Naive thymus-derived CD4-positive, alpha-beta T cell (primary cell): Measurements from ENCODE around the gene PRDM16. TPM values are rescaled to one million over a fixed set of nuclear protein-coding genes. Genes with fewer than 3 reads are reported as not detected.

Source experiments
- ATAC-seq: fragments of 150-1000 bp; cut with Tn5 transposase; 2 replicates; pipeline ENCODE4 v1.10.0; 2021; ENCODE audit warnings: mild to moderate bottlenecking, moderate library complexity
- CTCF ChIA-PET: fragments of 350-600 bp; sonication (Branson Sonifier 250); formaldehyde crosslinking; loops from one replicate; lab custom pipeline; 2021; ENCODE audit warnings: antibody characterized with exemption; lab: Charles Lee
- POLR2A ChIA-PET: fragments of 350-600 bp; sonication (Branson Sonifier 250); formaldehyde crosslinking; loops from one replicate; lab custom pipeline; 2021; ENCODE audit warnings: antibody characterized with exemption, inconsistent platforms; lab: Charles Lee
- DNase-seq, 9 donors: peaks; one replicate each; pipeline versions ENCODE4 v3.0.0 to v3.0.0-alpha.2; 2020 to 2022; ENCODE audit warnings: mixed read lengths in 1 of 9
- H3K27ac ChIP-seq: one replicate; pipeline ENCODE4 v1.7.0; 2013; ENCODE audit warnings: mild to moderate bottlenecking, low read depth, low read length, moderate library complexity
- H3K27me3 ChIP-seq, 2 donors: one replicate each; pipeline ENCODE4 v1.7.0; 2013; ENCODE audit warnings: low read length in 2 of 2, mild to moderate bottlenecking in 2 of 2, moderate library complexity in 2 of 2; ENCODE audit not compliant: control insufficient read depth in 2 of 2, insufficient read depth in 2 of 2
- H3K36me3 ChIP-seq, 3 experiments: 1 replicate in 2 of 3; 2 replicates in 1 of 3; pipeline ENCODE4 v1.7.0; 2013; ENCODE audit warnings: low read length in 3 of 3, mild to moderate bottlenecking in 3 of 3, moderate library complexity in 1 of 3; ENCODE audit not compliant: insufficient read depth in 3 of 3, control insufficient read depth in 2 of 3
- H3K4me1 ChIP-seq, 2 donors: one replicate each; pipeline ENCODE4 v1.7.0; 2013; ENCODE audit warnings: low read length in 2 of 2, mild to moderate bottlenecking in 2 of 2, moderate library complexity in 1 of 2; ENCODE audit not compliant: control insufficient read depth in 2 of 2, insufficient read depth in 2 of 2
- H3K4me3 ChIP-seq: 2 replicates; pipeline ENCODE4 v1.7.0; 2013; ENCODE audit warnings: mild to moderate bottlenecking, low read length
- H3K9me3 ChIP-seq, 3 experiments: 1 replicate in 2 of 3; 2 replicates in 1 of 3; pipeline ENCODE4 v1.7.0; 2013; ENCODE audit warnings: low read length in 3 of 3; ENCODE audit not compliant: control insufficient read depth in 2 of 3
- H3K27ac Mint-ChIP-seq, 9 donors: one replicate each; pipeline ENCODE4 v1.8.0; 2020 to 2022; ENCODE audit warnings: mixed read lengths in 9 of 9, mild to moderate bottlenecking in 8 of 9, moderate library complexity in 5 of 9, inconsistent platforms in 2 of 9
- H3K27me3 Mint-ChIP-seq, 5 donors: one replicate each; pipeline ENCODE4 v1.8.0; 2021 to 2022; ENCODE audit warnings: mixed read lengths in 5 of 5, mild to moderate bottlenecking in 1 of 5
- H3K36me3 Mint-ChIP-seq, 5 donors: one replicate each; pipeline ENCODE4 v1.8.0; 2020 to 2022; ENCODE audit warnings: mixed read lengths in 5 of 5, mild to moderate bottlenecking in 3 of 5, inconsistent platforms in 1 of 5
- H3K4me1 Mint-ChIP-seq, 7 donors: one replicate each; pipeline ENCODE4 v1.8.0; 2020 to 2022; ENCODE audit warnings: mixed read lengths in 7 of 7, mild to moderate bottlenecking in 3 of 7, inconsistent platforms in 1 of 7
- H3K4me3 Mint-ChIP-seq, 10 donors: one replicate each; pipeline ENCODE4 v1.8.0; 2020 to 2022; ENCODE audit warnings: mild to moderate bottlenecking in 10 of 10, mixed read lengths in 10 of 10, moderate library complexity in 6 of 10, inconsistent platforms in 2 of 10
- H3K9me3 Mint-ChIP-seq, 11 donors: one replicate each; pipeline ENCODE4 v1.8.0; 2020 to 2022; ENCODE audit warnings: mixed read lengths in 11 of 11, mild to moderate bottlenecking in 4 of 11, inconsistent platforms in 1 of 11, moderate library complexity in 1 of 11
- intact Hi-C, 2 donors: fragments of 100-400 bp; cut with micrococcal nuclease; formaldehyde crosslinking; loops; one replicate each; pipeline ENCODE4 v1.15.1; 2023
- polyA plus RNA-seq, 2 donors: library from polyadenylated mRNA; unstranded; fragments of 300-500 nt; fragmentation: Illumina TruSeq; gene quantifications; one replicate each; pipeline ENCODE4 v1.2.3, GENCODE V29; 2021
- total RNA-seq, 6 experiments: library from RNA in 5 of 6; stranded (reverse) in 5 of 6; gene quantifications; 1 replicate in 5 of 6; 2 replicates in 1 of 6; pipeline ENCODE4 v1.2.3 and lab custom pipeline; 2021 to 2026

PRDM16 gene
- total and polyA plus RNA-seq, 7 experiments from 2014 or later: 0.05 to 0.61 (median 0.36) TPM; not detected in 2

DNA sequence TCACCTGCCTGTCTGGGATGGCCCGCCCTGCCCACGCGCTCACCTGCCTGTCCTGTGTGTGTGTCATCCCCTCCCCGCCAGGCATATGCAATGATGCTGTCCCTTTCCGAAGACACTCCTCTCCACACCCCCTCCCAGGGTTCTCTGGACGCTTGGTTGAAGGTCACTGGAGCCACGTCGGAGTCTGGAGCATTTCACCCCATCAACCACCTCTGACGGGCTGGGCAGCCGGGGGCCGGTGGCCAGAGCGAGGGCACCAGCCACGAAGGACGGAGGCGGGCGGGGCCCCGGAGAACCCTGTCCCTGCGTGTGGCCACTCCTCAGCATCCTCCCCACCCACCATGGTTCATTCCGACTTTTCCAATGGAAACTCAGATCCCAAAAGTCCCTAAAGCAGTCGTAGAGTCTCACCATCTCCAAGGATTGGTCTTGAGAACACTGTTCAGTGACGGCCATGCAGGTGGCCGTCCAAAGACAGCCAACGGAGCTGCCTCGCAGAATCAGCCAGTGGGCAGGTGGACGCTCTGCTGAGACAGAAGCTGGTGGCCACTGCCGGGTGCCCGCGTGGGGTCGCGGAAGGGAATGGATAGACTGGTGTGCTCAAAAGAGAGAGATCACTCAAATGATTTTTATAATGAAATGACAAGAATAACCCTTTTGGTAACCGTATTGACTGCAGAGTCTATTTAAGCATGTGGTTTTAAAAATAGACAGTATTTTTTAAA lies 364.8 kb downstream of the PRDM16 start:
- H3K9me3 ChIP-seq: no peaks in the 10 kb centered on the region

DNA sequence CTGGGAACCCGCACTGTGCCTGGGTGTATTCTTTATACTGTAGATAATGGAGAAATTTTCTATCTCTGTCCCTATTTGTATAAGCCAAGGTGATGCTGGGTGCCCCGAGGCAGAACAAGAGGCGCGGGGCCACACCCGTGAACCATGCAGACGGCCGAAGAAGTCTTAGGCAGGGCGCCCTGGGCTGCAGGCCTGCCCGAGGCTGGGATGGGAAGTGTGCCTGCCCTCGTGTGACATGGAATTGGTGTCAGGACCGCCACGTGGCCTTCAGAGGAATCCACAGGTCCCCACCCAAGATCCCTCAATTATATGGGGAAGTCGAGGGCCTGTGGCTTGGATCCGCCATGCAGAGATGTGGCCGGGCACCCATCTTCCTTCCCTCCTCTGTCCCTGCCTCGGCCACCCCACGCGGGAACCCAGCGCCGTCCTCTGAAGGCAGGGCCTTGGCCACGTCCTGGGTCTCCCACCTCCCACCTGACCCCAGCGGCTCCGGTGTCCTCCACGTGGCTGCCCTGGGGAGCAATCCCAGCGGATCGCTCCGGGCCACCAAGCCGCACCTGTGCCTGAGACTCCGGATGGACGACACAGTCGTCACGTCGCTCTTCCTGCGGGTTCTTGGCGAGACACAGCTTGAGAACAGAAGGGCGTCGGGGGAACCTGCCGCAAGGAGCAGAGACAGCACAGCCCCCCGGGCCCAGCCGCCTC lies 365.6 kb downstream of the PRDM16 start:
- Mint-ChIP-seq H3K9me3 (no peaks in the 10 kb centered on the region), H3K36me3 (no peaks in the 10 kb centered on the region), H3K4me1 (peaks cover 0 to 3% (median 0%) of the 10 kb centered on the region in 7 donors), H3K27ac (no peak overlapping the region), H3K27me3 (no peaks in the 10 kb centered on the region), H3K4me3 (no peak overlapping the region)
- Histone ChIP-seq H3K4me1 (no peaks in the 10 kb centered on the region), H3K4me3 (no peak overlapping the region), H3K27ac (no peak overlapping the region), H3K36me3 (no peaks in the 10 kb centered on the region), H3K27me3 (no peaks in the 10 kb centered on the region), H3K9me3 (no peaks in the 10 kb centered on the region)
- DNase-seq: no peak
- no peak for ATAC-seq
- ChIA-PET CTCF (no interaction called here), POLR2A (no interaction called here)
- intact Hi-C loops: no loop called here

More for the DNA sequence above, 364.8 kb downstream of the PRDM16 start:
- Histone ChIP-seq H3K27me3 (no peaks in the 10 kb centered on the region), H3K4me1 (no peaks in the 10 kb centered on the region), H3K36me3 (no peaks in the 10 kb centered on the region), H3K27ac (no peak overlapping the region), H3K4me3 (no peak overlapping the region)
- DNase-seq (no peak), ATAC-seq (no peak)
- Mint-ChIP-seq H3K9me3 (no peaks in the 10 kb centered on the region), H3K27me3 (no peaks in the 10 kb centered on the region), H3K27ac (no peak overlapping the region), H3K4me1 (peaks cover 0 to 3% (median 0%) of the 10 kb centered on the region in 7 donors), H3K36me3 (no peaks in the 10 kb centered on the region), H3K4me3 (no peak overlapping the region)
- ChIA-PET CTCF (no interaction called here), POLR2A (no interaction called here)
- intact Hi-C loops: no loop called here

DNA sequence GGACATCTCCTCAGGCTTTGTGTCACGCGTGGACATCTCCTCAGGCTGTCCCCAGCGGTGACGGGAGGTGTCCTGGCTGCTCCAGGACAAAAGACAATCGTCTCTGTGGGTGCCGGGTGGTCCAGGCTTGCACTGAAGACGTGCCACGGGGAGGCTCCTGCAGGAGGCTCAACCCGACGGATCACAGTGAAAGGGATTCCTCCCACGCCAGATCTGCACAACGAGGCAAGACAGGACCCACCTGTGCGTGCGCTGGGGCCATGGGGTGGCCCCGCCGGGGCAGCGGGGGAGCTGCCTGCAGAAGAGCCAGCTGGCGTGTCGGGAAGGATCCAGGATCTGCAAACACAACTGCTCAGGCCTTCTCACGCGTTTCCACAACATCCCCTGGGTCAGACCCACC lies 366.7 kb downstream of the PRDM16 start:
- Mint-ChIP-seq H3K27ac (no peak overlapping the region), H3K36me3 (no peaks in the 10 kb centered on the region), H3K4me3 (no peak overlapping the region), H3K27me3 (no peaks in the 10 kb centered on the region), H3K9me3 (no peaks in the 10 kb centered on the region), H3K4me1 (peaks cover 0 to 3% (median 0%) of the 10 kb centered on the region in 7 donors)
- H3K27me3 ChIP-seq: no peaks in the 10 kb centered on the region
- H3K27ac ChIP-seq: no peak overlapping the region
- CTCF ChIA-PET: no interaction called here
- intact Hi-C loops: no loop called here
- no peaks in the 10 kb centered on the region for H3K9me3 ChIP-seq
- ATAC-seq: no peak
- no peak for DNase-seq
- H3K4me3 ChIP-seq: no peak overlapping the region
- no peaks in the 10 kb centered on the region for H3K36me3 ChIP-seq
- POLR2A ChIA-PET: no interaction called here
- no peaks in the 10 kb centered on the region for H3K4me1 ChIP-seq

DNA sequence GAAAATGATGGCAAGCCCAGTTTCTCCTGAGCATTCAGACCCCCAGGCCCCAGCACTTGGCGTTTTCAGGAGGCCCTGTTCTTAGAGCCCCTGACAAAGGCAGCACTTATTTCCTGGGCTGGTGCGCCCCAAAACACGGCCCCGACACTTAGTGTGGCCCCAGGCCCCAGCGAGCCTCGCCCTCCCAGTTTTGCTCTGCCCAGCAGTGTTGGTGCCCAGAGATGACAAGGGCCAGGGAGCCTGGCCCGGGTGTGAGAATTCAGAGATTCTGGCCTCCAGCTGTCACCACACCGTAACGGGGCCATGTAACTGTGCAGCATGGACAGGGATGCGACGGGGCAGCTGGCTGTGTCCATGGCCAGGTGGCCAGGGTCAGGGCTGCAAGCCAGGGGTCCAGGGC lies 367.4 kb downstream of the PRDM16 start:
- H3K27me3 ChIP-seq: no peaks in the 10 kb centered on the region
- intact Hi-C loops: no loop called here
- no peaks in the 10 kb centered on the region for H3K9me3 ChIP-seq
- Mint-ChIP-seq H3K4me1 (peaks cover 0 to 3% (median 0%) of the 10 kb centered on the region in 7 donors), H3K9me3 (no peaks in the 10 kb centered on the region), H3K27me3 (no peaks in the 10 kb centered on the region), H3K4me3 (no peak overlapping the region), H3K27ac (no peak overlapping the region), H3K36me3 (no peaks in the 10 kb centered on the region)
- H3K4me3 ChIP-seq: no peak overlapping the region
- ChIA-PET CTCF (no interaction called here), POLR2A (no interaction called here)
- no peak overlapping the region for H3K27ac ChIP-seq
- no peak for ATAC-seq
- no peaks in the 10 kb centered on the region for H3K36me3 ChIP-seq
- no peaks in the 10 kb centered on the region for H3K4me1 ChIP-seq
- DNase-seq: no peak

DNA sequence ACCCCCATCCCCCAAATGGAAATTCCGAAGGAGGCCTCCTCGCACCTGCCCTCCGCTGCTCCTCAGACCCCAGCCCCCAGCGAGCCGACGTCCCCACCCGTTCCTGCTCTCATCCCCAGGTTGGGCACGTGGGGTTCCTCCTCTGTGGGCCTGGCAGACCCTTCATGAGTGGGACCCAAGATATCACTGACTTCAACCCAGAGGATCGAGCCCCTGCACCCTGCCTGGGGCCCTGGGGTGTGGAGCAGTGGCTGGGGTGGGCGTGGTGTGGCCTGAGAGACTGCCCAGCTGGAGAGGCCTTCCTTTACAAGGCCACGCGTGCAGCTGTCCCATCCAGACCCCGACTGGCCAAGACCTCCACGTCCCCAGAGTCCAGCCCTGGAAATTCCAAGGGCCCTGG lies 367.9 kb downstream of the PRDM16 start:
- H3K27me3 ChIP-seq: no peaks in the 10 kb centered on the region
- no peaks in the 10 kb centered on the region for H3K9me3 ChIP-seq
- H3K4me1 ChIP-seq: no peaks in the 10 kb centered on the region
- Mint-ChIP-seq H3K9me3 (no peaks in the 10 kb centered on the region), H3K4me3 (no peak overlapping the region), H3K36me3 (no peaks in the 10 kb centered on the region), H3K27ac (no peak overlapping the region), H3K27me3 (no peaks in the 10 kb centered on the region), H3K4me1 (peaks cover 0 to 1% (median 0%) of the 10 kb centered on the region in 7 donors)
- H3K27ac ChIP-seq: no peak overlapping the region
- H3K36me3 ChIP-seq: no peaks in the 10 kb centered on the region
- H3K4me3 ChIP-seq: no peak overlapping the region
- no peak for DNase-seq
- intact Hi-C loops: no loop called here
- no peak for ATAC-seq
- CTCF ChIA-PET: interaction anchor here (0.6 kb wide), 1 partner anchor 200 kb away, joined by 5 read pairs; no protein-coding TSS in a partner anchor
- POLR2A ChIA-PET: no interaction called here

DNA sequence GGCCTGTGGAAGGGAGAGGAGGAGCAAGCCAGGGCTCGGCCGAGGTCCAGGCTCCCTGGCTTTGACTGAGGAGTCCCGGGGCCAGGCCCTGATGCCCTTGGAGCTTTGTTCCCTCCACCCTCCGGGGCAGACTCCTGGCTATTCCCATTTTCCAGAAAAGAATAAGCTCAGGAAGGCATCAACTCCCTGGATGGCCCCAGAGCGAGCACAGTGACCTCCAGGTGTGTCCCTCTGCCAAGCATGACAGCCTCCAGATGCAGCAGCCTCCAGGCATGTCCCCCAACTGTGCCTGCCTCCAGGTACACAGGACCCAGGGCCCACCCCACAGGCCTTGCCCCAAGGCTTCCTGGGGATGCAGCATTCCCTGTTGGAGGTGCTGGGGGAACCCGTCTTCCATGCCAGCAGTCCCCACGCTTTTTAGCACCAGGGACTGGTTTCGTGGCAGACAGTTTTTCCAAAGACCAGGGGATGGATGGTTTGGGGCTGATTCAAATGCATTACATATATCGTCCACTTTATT lies 369.7 kb downstream of the PRDM16 start:
- no peak for DNase-seq
- H3K27ac ChIP-seq: no peak overlapping the region
- intact Hi-C loops: no loop called here
- no peaks in the 10 kb centered on the region for H3K9me3 ChIP-seq
- no peak for ATAC-seq
- no peaks in the 10 kb centered on the region for H3K4me1 Mint-ChIP-seq
- CTCF ChIA-PET: no interaction called here
- no peaks in the 10 kb centered on the region for H3K9me3 Mint-ChIP-seq
- POLR2A ChIA-PET: no interaction called here
- no peaks in the 10 kb centered on the region for H3K36me3 ChIP-seq
- peaks cover 0 to 9% (median 5%) of the 10 kb centered on the region in 5 donors for H3K27me3 Mint-ChIP-seq
- H3K4me3 ChIP-seq: no peak overlapping the region
- H3K4me3 Mint-ChIP-seq: no peak overlapping the region
- H3K27me3 ChIP-seq: no peaks in the 10 kb centered on the region
- H3K36me3 Mint-ChIP-seq: no peaks in the 10 kb centered on the region
- H3K4me1 ChIP-seq: no peaks in the 10 kb centered on the region
- no peak overlapping the region for H3K27ac Mint-ChIP-seq
